IPS-NIHi7 (cell line): ENCODE results near the gene FILIP1.

ENCODE experiments used
- DNase-seq: peaks from one replicate; pipeline ENCODE4 v3.0.0; 2012; ENCODE audit warnings: mixed read lengths; ENCODE audit errors: extremely low spot score

The FILIP1 gene

GRCh38 chr6:75381877-75382633, 111.5 kb downstream of the FILIP1 start:
- DNase-seq: no peak

- no peak for DNase-seq
Observed at GRCh38 chr6:75379536-75379935, 114.1 kb downstream of the FILIP1 start.

- no peak for DNase-seq
Observed at GRCh38 chr6:75378101-75378500, 115.5 kb downstream of the FILIP1 start.

GRCh38 chr6:75377386-75377785, 116.2 kb downstream of the FILIP1 start:
- no peak for DNase-seq

GRCh38 chr6:75376347-75377024, 117.1 kb downstream of the FILIP1 start:
- DNase-seq: no peak

- peak; percentile 20 for DNase-seq
Observed at GRCh38 chr6:75374961-75375400, 118.6 kb downstream of the FILIP1 start.

- DNase-seq: no peak
Observed at GRCh38 chr6:75372884-75373283, 120.7 kb downstream of the FILIP1 start.

- DNase-seq: no peak
Observed at GRCh38 chr6:75370011-75370410, 123.6 kb downstream of the FILIP1 start.

GRCh38 chr6:75368864-75369402, 124.7 kb downstream of the FILIP1 start:
- DNase-seq: no peak

GRCh38 chr6:75368151-75368779, 125.3 kb downstream of the FILIP1 start:
- DNase-seq: peak; percentile 74

GRCh38 chr6:75363304-75363703, 130.3 kb downstream of the FILIP1 start:
- DNase-seq: no peak

- DNase-seq: no peak
Observed at GRCh38 chr6:75353644-75354043, 140.0 kb downstream of the FILIP1 start.

- no peak for DNase-seq
Observed at GRCh38 chr6:75351570-75351969, 142.0 kb downstream of the FILIP1 start.

- no peak for DNase-seq
Observed at GRCh38 chr6:75350808-75351207, 142.8 kb downstream of the FILIP1 start.

- DNase-seq: no peak
Observed at GRCh38 chr6:75350156-75350555, 143.4 kb downstream of the FILIP1 start.

- peak; percentile 74 for DNase-seq
Observed at GRCh38 chr6:75349262-75349984, 144.2 kb downstream of the FILIP1 start.

- DNase-seq: no peak
Observed at GRCh38 chr6:75348882-75349261, 144.7 kb downstream of the FILIP1 start.

GRCh38 chr6:75347898-75348610, 145.5 kb downstream of the FILIP1 start:
- no peak for DNase-seq

- DNase-seq: no peak
Observed at GRCh38 chr6:75345413-75345812, 148.2 kb downstream of the FILIP1 start.

GRCh38 chr6:75344455-75344854, 149.1 kb downstream of the FILIP1 start:
- no peak for DNase-seq

- DNase-seq: no peak
Observed at GRCh38 chr6:75344021-75344420, 149.6 kb downstream of the FILIP1 start.
